ENCODE results near the gene APCDD1.

DNA sequence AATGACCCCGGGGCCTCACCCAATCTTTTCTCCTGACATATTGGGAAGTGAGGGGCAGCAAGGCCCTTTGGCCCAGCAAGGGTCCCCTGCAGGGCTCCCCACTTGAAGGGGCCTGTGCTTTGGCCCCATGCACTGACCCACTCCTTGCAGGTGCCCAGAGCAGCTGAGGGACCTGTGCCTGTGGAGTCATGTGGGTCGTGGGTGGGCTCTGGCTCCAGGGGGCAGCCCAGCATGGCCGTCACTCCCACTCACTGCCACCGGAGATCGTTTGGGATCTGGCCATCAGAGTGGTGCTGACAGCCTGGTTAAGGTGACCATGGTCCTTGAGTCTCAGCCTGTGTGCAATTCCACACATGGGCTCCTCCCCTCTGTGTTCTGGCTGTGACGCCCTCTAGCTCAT, 31.7 kb upstream of the APCDD1 start:
- TF ChIP-seq, protein P1, sequence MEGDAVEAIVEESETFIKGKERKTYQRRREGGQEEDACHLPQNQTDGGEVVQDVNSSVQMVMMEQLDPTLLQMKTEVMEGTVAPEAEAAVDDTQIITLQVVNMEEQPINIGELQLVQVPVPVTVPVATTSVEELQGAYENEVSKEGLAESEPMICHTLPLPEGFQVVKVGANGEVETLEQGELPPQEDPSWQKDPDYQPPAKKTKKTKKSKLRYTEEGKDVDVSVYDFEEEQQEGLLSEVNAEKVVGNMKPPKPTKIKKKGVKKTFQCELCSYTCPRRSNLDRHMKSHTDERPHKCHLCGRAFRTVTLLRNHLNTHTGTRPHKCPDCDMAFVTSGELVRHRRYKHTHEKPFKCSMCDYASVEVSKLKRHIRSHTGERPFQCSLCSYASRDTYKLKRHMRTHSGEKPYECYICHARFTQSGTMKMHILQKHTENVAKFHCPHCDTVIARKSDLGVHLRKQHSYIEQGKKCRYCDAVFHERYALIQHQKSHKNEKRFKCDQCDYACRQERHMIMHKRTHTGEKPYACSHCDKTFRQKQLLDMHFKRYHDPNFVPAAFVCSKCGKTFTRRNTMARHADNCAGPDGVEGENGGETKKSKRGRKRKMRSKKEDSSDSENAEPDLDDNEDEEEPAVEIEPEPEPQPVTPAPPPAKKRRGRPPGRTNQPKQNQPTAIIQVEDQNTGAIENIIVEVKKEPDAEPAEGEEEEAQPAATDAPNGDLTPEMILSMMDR (conservative IDR thresholded peaks at IDR 0.05; ENCODE audit: low read depth, low read length): no peak
- TF ChIP-seq EZH2 (IDR thresholded peaks at IDR 0.05; ENCODE audit: borderline replicate concordance, low read depth, low read length, poor library complexity, severe bottlenecking): no peak
